PC-3 (cell line): ENCODE results near the gene AMZ1. TPM values are rescaled to one million over a fixed set of nuclear protein-coding genes. Genes with fewer than 3 reads are reported as not detected.

Experiments used
- ATAC-seq: fragments of 200-7000 bp; cut with Tn5 transposase; 2 replicates; pipeline ENCODE4 v1.9.1; 2020; ENCODE audit warnings: mild to moderate bottlenecking, moderate library complexity
- BruUV-seq: library from RNA; stranded (reverse); fragments of 400-500 nt; replicated peaks from 2 replicates; lab custom pipeline; 2021; lab: Mats Ljungman, UMichigan
- CTCF ChIA-PET: fragments of 300-600 bp; sonication (Branson Sonifier 250); formaldehyde crosslinking; loops from one replicate; lab custom pipeline; 2022; ENCODE audit warnings: antibody characterized with exemption; lab: Charles Lee
- POLR2A ChIA-PET: fragments of 300-600 bp; sonication (Branson Sonifier 250); formaldehyde crosslinking; loops from one replicate; lab custom pipeline; 2022; ENCODE audit warnings: antibody characterized with exemption; ENCODE audit not compliant: unreplicated experiment; lab: Charles Lee
- DNase-seq: peaks from one replicate; pipeline ENCODE4 v3.0.0-alpha.2; 2015
- H2AFZ ChIP-seq: fragments of 300-600 bp; sonication (generic); 2 replicates; pipeline ENCODE4 v1.6.0; 2016; ENCODE audit warnings: antibody characterized with exemption, low read length
- H3F3A ChIP-seq: fragments of 300-600 bp; sonication (generic); one replicate; pipeline ENCODE4 v1.6.0; 2017; ENCODE audit warnings: antibody characterized with exemption, low read length, control low read depth, mild to moderate bottlenecking; ENCODE audit not compliant: unreplicated experiment
- H3K27ac ChIP-seq: fragments of 300-600 bp; sonication (generic); 2 replicates; pipeline ENCODE4 v1.5.1; 2016; ENCODE audit warnings: mild to moderate bottlenecking, low read length
- H3K27me3 ChIP-seq: fragments of 300-600 bp; sonication (generic); 2 replicates; pipeline ENCODE4 v1.6.1; 2016; ENCODE audit warnings: low read length, mixed read lengths
- H3K36me3 ChIP-seq: fragments of 300-600 bp; sonication (generic); 2 replicates; pipeline ENCODE4 v1.6.1; 2016; ENCODE audit warnings: low read depth, mixed run types, low read length, mixed read lengths
- H3K4me1 ChIP-seq: fragments of 300-600 bp; sonication (generic); 2 replicates; pipeline ENCODE4 v1.5.1; 2016; ENCODE audit warnings: low read length; ENCODE audit not compliant: insufficient read depth
- H3K4me2 ChIP-seq: fragments of 300-600 bp; sonication (generic); 2 replicates; pipeline ENCODE4 v1.6.0; 2016; ENCODE audit warnings: low read length
- H3K4me3 ChIP-seq: fragments of 300-600 bp; sonication (generic); 2 replicates; pipeline ENCODE4 v1.5.1; 2016; ENCODE audit warnings: mild to moderate bottlenecking, low read length, mixed read lengths
- H3K79me2 ChIP-seq: fragments of 300-600 bp; sonication (generic); 2 replicates; pipeline ENCODE4 v1.6.1; 2017; ENCODE audit warnings: low read length, mixed read lengths
- H3K9ac ChIP-seq: fragments of 300-600 bp; sonication (generic); 2 replicates; pipeline ENCODE4 v1.6.0; 2016; ENCODE audit warnings: mild to moderate bottlenecking, low read length
- H3K9me2 ChIP-seq: fragments of 300-600 bp; sonication (generic); replicated peaks from 2 replicates; pipeline ENCODE4 v1.6.1; 2016; ENCODE audit warnings: mixed run types, low read length, mixed read lengths
- H3K9me3 ChIP-seq: fragments of 300-600 bp; sonication (generic); 2 replicates; pipeline ENCODE4 v1.6.1; 2016; ENCODE audit warnings: low read length, mixed read lengths
- H4K20me1 ChIP-seq: fragments of 300-600 bp; sonication (generic); 2 replicates; pipeline ENCODE4 v1.6.1; 2016; ENCODE audit warnings: low read length, mixed read lengths
- CTCF ChIP-seq: fragments of 300-600 bp; sonication (generic); conservative IDR thresholded peaks from 2 replicates; pipeline ENCODE4 v1.5.1; 2017; ENCODE audit warnings: antibody characterized with exemption, low read depth, mild to moderate bottlenecking, low read length
- EZH2 ChIP-seq: fragments of 300-600 bp; sonication (generic); IDR thresholded peaks from one replicate; pipeline ENCODE4 v1.6.1; 2017; ENCODE audit warnings: antibody characterized with exemption, mild to moderate bottlenecking, low read length; ENCODE audit not compliant: unreplicated experiment
- EZH2phosphoT487 ChIP-seq: fragments of 300-600 bp; sonication (generic); IDR thresholded peaks from 2 replicates; pipeline ENCODE4 v1.6.1; 2018; ENCODE audit warnings: mild to moderate bottlenecking, antibody characterized with exemption, low read length, borderline replicate concordance
- intact Hi-C: fragments of 100-400 bp; cut with micrococcal nuclease; formaldehyde crosslinking; loops from 2 replicates; pipeline ENCODE4 v1.9.0; 2023
- total RNA-seq: library from RNA; depleted of rRNA; stranded (reverse); fragments of >200 nt; gene quantifications from 2 replicates; pipeline ENCODE4 v1.2.3, GENCODE V29; 2014

Gene AMZ1
- total RNA-seq, 1 experiment from 2014 or later, result not detected

GRCh38 chr7:2705371-2706096 lies 17.5 kb downstream of the AMZ1 start:
- Histone ChIP-seq H3K79me2 (no peaks in the 10 kb centered on the region), H3K4me2 (no peak overlapping the region), H3K9ac (no peak overlapping the region), H3K4me1 (no peaks in the 10 kb centered on the region), H3F3A (no peaks in the 10 kb centered on the region), H3K4me3 (no peak overlapping the region), H3K27ac (no peak overlapping the region), H3K36me3 (no peaks in the 10 kb centered on the region), H4K20me1 (no peaks in the 10 kb centered on the region), H3K27me3 (no peaks in the 10 kb centered on the region), H2AFZ (no peak overlapping the region), H3K9me3 (no peaks in the 10 kb centered on the region), H3K9me2 (no peaks in the 10 kb centered on the region)
- POLR2A ChIA-PET, result no interaction called here
- intact Hi-C loops, result no loop called here
- no TSS peak for BruUV-seq
- ATAC-seq (no peak), DNase-seq (no peak)
- CTCF ChIA-PET, result no interaction called here
- no peak for TF ChIP-seq CTCF
- no peak for TF ChIP-seq EZH2phosphoT487
- TF ChIP-seq EZH2, result no peak

- TF ChIP-seq EZH2, result no peak
- no peak for TF ChIP-seq EZH2phosphoT487
- no peak for TF ChIP-seq CTCF
- ChIA-PET POLR2A (no interaction called here), CTCF (no interaction called here)
- DNase-seq (no peak), ATAC-seq (no peak)
- intact Hi-C loops, result no loop called here
- Histone ChIP-seq H3K4me1 (no peaks in the 10 kb centered on the region), H3K9me2 (no peaks in the 10 kb centered on the region), H3K4me2 (no peak overlapping the region), H3K36me3 (no peaks in the 10 kb centered on the region), H2AFZ (no peak overlapping the region), H4K20me1 (no peaks in the 10 kb centered on the region), H3K27me3 (no peaks in the 10 kb centered on the region), H3K9ac (no peak overlapping the region), H3K9me3 (no peaks in the 10 kb centered on the region), H3K4me3 (no peak overlapping the region), H3F3A (no peaks in the 10 kb centered on the region), H3K79me2 (no peaks in the 10 kb centered on the region), H3K27ac (no peak overlapping the region)
- no TSS peak for BruUV-seq
Observed at GRCh38 chr7:2706685-2707126, 18.7 kb downstream of the AMZ1 start.

- H3K4me2 ChIP-seq, result no peak overlapping the region
- no peaks in the 10 kb centered on the region for H3K79me2 ChIP-seq
- intact Hi-C loops, result no loop called here
- no peak overlapping the region for H3K4me3 ChIP-seq
- H3F3A ChIP-seq, result no peaks in the 10 kb centered on the region
- ChIA-PET CTCF (no interaction called here), POLR2A (no interaction called here)
- no peak overlapping the region for H2AFZ ChIP-seq
- H4K20me1 ChIP-seq, result no peaks in the 10 kb centered on the region
- no peaks in the 10 kb centered on the region for H3K9me2 ChIP-seq
- H3K36me3 ChIP-seq, result no peaks in the 10 kb centered on the region
- no peaks in the 10 kb centered on the region for H3K27me3 ChIP-seq
- no peak overlapping the region for H3K9ac ChIP-seq
- no TSS peak for BruUV-seq
- H3K4me1 ChIP-seq, result no peaks in the 10 kb centered on the region
- ATAC-seq, result no peak
- no peaks in the 10 kb centered on the region for H3K9me3 ChIP-seq
- TF ChIP-seq EZH2 (no peak), CTCF (no peak), EZH2phosphoT487 (no peak)
- DNase-seq, result no peak
- no peak overlapping the region for H3K27ac ChIP-seq
Observed at GRCh38 chr7:2707481-2707880, 19.5 kb downstream of the AMZ1 start.
